Left lung (tissue), 10 donors: ENCODE measurements around the gene DNAJC12. TPM values are rescaled to one million over a fixed set of nuclear protein-coding genes. Genes with fewer than 3 reads are reported as not detected.
A peak's percentile ranks its signal among the peaks of the same experiment; 100 is the strongest.
"Not testable (repeated sequence)": the region's sequence is repeated elsewhere in the genome, so short reads cannot be mapped to it uniquely, and the experiment has no call there.

Source experiments
- ATAC-seq: fragments of 200-7000 bp; cut with Tn5 transposase; one replicate; pipeline ENCODE4 v1.9.1; 2020; ENCODE audit warnings: moderate library complexity
- DNase-seq, 4 donors: peaks; one replicate each; pipeline ENCODE4 v3.0.0-alpha.2; 2013 to 2020
- H3K27ac ChIP-seq, 2 donors: fragments of 200-600 bp; sonication (generic) in 1 of 2; one replicate each; pipeline versions ENCODE4 v1.5.0 to v1.8.0; 2020 to 2021
- H3K27me3 ChIP-seq, 2 donors: fragments of 200-600 bp; sonication (generic) in 1 of 2; one replicate each; pipeline versions ENCODE4 v1.5.0 to v1.8.0; 2020 to 2021
- H3K36me3 ChIP-seq, 2 donors: fragments of 200-600 bp; sonication (generic) in 1 of 2; one replicate each; pipeline versions ENCODE4 v1.5.0 to v1.8.0; 2020 to 2021
- H3K4me1 ChIP-seq, 2 donors: fragments of 200-600 bp; one replicate each; pipeline ENCODE4 v1.8.0; 2021
- H3K4me3 ChIP-seq, 2 donors: fragments of 200-600 bp; sonication (generic) in 1 of 2; one replicate each; pipeline versions ENCODE4 v1.5.0 to v1.8.0; 2020 to 2021; ENCODE audit warnings: mild to moderate bottlenecking in 1 of 2
- H3K9me3 ChIP-seq, 2 donors: fragments of 200-600 bp; sonication (generic) in 1 of 2; one replicate each; pipeline versions ENCODE4 v1.5.0 to v1.8.0; 2020 to 2021
- CTCF ChIP-seq, 2 donors: fragments of 200-600 bp; sonication (generic) in 1 of 2; IDR thresholded peaks; one replicate each; pipeline versions ENCODE4 v1.5.0 to v1.8.0; 2021; ENCODE audit warnings: antibody characterized with exemption in 2 of 2
- intact Hi-C, 2 donors: fragments of 100-400 bp; cut with DNase I; formaldehyde crosslinking; loops; one replicate each; pipeline versions ENCODE4 v1.11.2 to v1.14.2; 2022
- polyA plus RNA-seq, 6 donors: library from polyadenylated mRNA; unstranded; fragments of 120-200 nt; gene quantifications; one replicate each; pipeline ENCODE4 v1.2.1, GENCODE V29; 2013; ENCODE audit not compliant: insufficient read length in 6 of 6
- total RNA-seq, 2 donors: library from RNA; stranded (reverse); fragmentation: NEBNext Ultra II Directional; extraction: Animal tissue kit (Norgen Biotek cat#: 25700); gene quantifications; one replicate each; pipeline ENCODE4 v1.2.1, GENCODE V29; 2021
- donor health status: DM: no; HTN: yes; CAD: no.
- donor health status: DM: no; HTN: no; CAD: no.

Gene DNAJC12
- total and polyA plus RNA-seq, 8 donors: 2.4 to 9.0 (median 7.4) TPM

GRCh38 chr10:67883710-67884312, 45.8 kb upstream of the DNAJC12 start:
- H3K4me1 ChIP-seq: peaks cover 11 to 21% of the 10 kb centered on the region in 2 donors
- no peak for DNase-seq
- intact Hi-C loops: no loop called here
- H3K36me3 ChIP-seq: peaks cover 0 to 22% of the 10 kb centered on the region in 2 donors
- no peaks in the 10 kb centered on the region for H3K9me3 ChIP-seq
- no peaks in the 10 kb centered on the region for H3K27me3 ChIP-seq
- TF ChIP-seq CTCF (IDR thresholded peaks at IDR 0.05): no peak
- peak overlapping the region; percentile 96 to 98 for H3K27ac ChIP-seq
- peak overlapping the region; percentile 52 to 77 for H3K4me3 ChIP-seq
- peak; percentile 42 for ATAC-seq

- Histone ChIP-seq H3K27ac (no peak overlapping the region), H3K4me1 (no peaks in the 10 kb centered on the region), H3K9me3 (no peaks in the 10 kb centered on the region), H3K27me3 (no peaks in the 10 kb centered on the region), H3K36me3 (no peaks in the 10 kb centered on the region), H3K4me3 (no peak overlapping the region)
- intact Hi-C loops: no loop called here
- ATAC-seq (no peak), DNase-seq (no peak)
- no peak for TF ChIP-seq CTCF (IDR thresholded peaks at IDR 0.05)
These were observed 40.1 kb upstream of the DNAJC12 start for GRCh38 chr10:67878133-67878532.

- H3K27ac ChIP-seq, DNase-seq, H3K4me1 ChIP-seq, ATAC-seq, H3K36me3 ChIP-seq, H3K9me3 ChIP-seq, H3K4me3 ChIP-seq, H3K27me3 ChIP-seq, intact Hi-C loops: not testable (repeated sequence)
These were observed 39.4 kb upstream of the DNAJC12 start for GRCh38 chr10:67877421-67877820.

- H3K36me3 ChIP-seq: no peaks in the 10 kb centered on the region
- no peak overlapping the region for H3K4me3 ChIP-seq
- intact Hi-C loops: no loop called here
- no peak overlapping the region for H3K27ac ChIP-seq
- H3K4me1 ChIP-seq: no peaks in the 10 kb centered on the region
- no peaks in the 10 kb centered on the region for H3K27me3 ChIP-seq
- ATAC-seq (no peak), DNase-seq (no peak)
- TF ChIP-seq CTCF (IDR thresholded peaks at IDR 0.05): no peak
- no peaks in the 10 kb centered on the region for H3K9me3 ChIP-seq
These were observed 37.6 kb upstream of the DNAJC12 start for GRCh38 chr10:67875340-67876238.

- intact Hi-C loops: no loop called here
- Histone ChIP-seq H3K27me3 (no peaks in the 10 kb centered on the region), H3K27ac (no peak overlapping the region), H3K4me3 (no peak overlapping the region), H3K9me3 (no peaks in the 10 kb centered on the region), H3K36me3 (no peaks in the 10 kb centered on the region), H3K4me1 (no peaks in the 10 kb centered on the region)
- DNase-seq: no peak
- no peak for ATAC-seq
- no peak for TF ChIP-seq CTCF (IDR thresholded peaks at IDR 0.05)
These were observed 32.0 kb upstream of the DNAJC12 start for GRCh38 chr10:67869996-67870395.
